Ovary (tissue), 9 donors: ENCODE data around the gene MCF2L. TPM values are rescaled to one million over a fixed set of nuclear protein-coding genes. Genes with fewer than 3 reads are reported as not detected.

ENCODE experiments used
- DNase-seq, 5 donors: peaks; one replicate each; pipeline ENCODE4 v3.0.0-alpha.2; 2019 to 2020
- H3K27ac ChIP-seq, 2 donors: fragments of 200-600 bp; one replicate each; pipeline versions ENCODE4 v1.5.1 to v1.8.0; 2019 to 2022
- H3K27me3 ChIP-seq: fragments of 200-600 bp; one replicate; pipeline ENCODE4 v1.8.0; 2022
- H3K36me3 ChIP-seq: fragments of 200-600 bp; sonication (generic); one replicate; pipeline ENCODE4 v1.5.1; 2019
- H3K4me1 ChIP-seq: one replicate; pipeline ENCODE4 v1.8.1; 2013; ENCODE audit warnings: mild to moderate bottlenecking, moderate library complexity; ENCODE audit not compliant: insufficient read depth
- H3K4me3 ChIP-seq: fragments of 200-600 bp; sonication (generic); one replicate; pipeline ENCODE4 v1.5.1; 2017
- H3K9me3 ChIP-seq, 2 donors: fragments of 200-600 bp in 1 of 2; sonication (generic) in 1 of 2; one replicate each; pipeline versions ENCODE4 v1.5.1 to v1.8.1; 2013 to 2019; ENCODE audit warnings: mild to moderate bottlenecking in 1 of 2, moderate library complexity in 1 of 2
- CTCF ChIP-seq, 3 donors: fragments of 450-650 bp in 2 of 3; fragments of 200-600 bp in 1 of 3; IDR thresholded peaks; one replicate each; pipeline versions ENCODE4 v1.5.1 to v1.8.0; 2016 to 2022; ENCODE audit warnings: antibody characterized with exemption in 3 of 3, mild to moderate bottlenecking in 1 of 3
- EP300 ChIP-seq: sonication (generic); formaldehyde crosslinking; IDR thresholded peaks from one replicate; pipeline ENCODE4 v1.6.1; 2017; ENCODE audit warnings: antibody characterized with exemption
- POLR2A ChIP-seq: fragments of 450-650 bp; IDR thresholded peaks from one replicate; pipeline ENCODE4 v1.6.1; 2017; ENCODE audit warnings: antibody characterized with exemption, mild to moderate bottlenecking, moderate library complexity
- WGBS, 3 donors: extraction: QIAGEN DNeasy Blood & Tissue Kit in 1 of 3; methylation state at CpG; one replicate each; pipeline versions ENCODE4 v1.1.5 to v1.1.7; 2013 to 2017; 5-methylcytosine and 5-hydroxymethylcytosine counted together
- intact Hi-C, 4 donors: fragments of 100-400 bp; cut with DNase I; formaldehyde crosslinking; loops; one replicate each; pipeline versions ENCODE4 v1.11.0 to v1.15.1; 2022 to 2023
- polyA plus RNA-seq, 2 donors: library from polyadenylated mRNA; stranded (reverse); fragments of 200-250 nt in 1 of 2; fragments of 350-450 nt in 1 of 2; fragmentation: Illumina TruSeq in 1 of 2; extraction: RNeasy Lipid Tissue Mini Kit (QIAGEN cat#74804) in 1 of 2; gene quantifications; one replicate each; pipeline ENCODE4 v1.2.3, GENCODE V29; 2013 to 2014
- total RNA-seq, 7 donors: library from RNA; depleted of rRNA in 2 of 7; stranded (reverse); fragments of >200 nt in 2 of 7; fragmentation: NEBNext Ultra II Directional in 3 of 7; extraction: Animal tissue kit (Norgen Biotek cat#: 25700) in 3 of 7; gene quantifications; one replicate each; pipeline versions ENCODE4 v1.1.0 to v1.2.4, GENCODE V29; 2016 to 2023
- donor health status: DM: no; HTN: no; CAD: no; lungs with moderate emphysema.
- donor health status: DM: no; HTN: no; CAD: no.
- donor health status: Bipolar disorder and iron deficiency.
- donor health status: DM: yes; HTN: yes; CAD: no.
- donor health status: DM: no; HTN: no; CAD: no.
- donor health status: DM: yes; HTN: yes; CAD: no.

Gene MCF2L
- total and polyA plus RNA-seq, 9 donors = 5.6 to 22.2 (median 8.7) TPM

DNA sequence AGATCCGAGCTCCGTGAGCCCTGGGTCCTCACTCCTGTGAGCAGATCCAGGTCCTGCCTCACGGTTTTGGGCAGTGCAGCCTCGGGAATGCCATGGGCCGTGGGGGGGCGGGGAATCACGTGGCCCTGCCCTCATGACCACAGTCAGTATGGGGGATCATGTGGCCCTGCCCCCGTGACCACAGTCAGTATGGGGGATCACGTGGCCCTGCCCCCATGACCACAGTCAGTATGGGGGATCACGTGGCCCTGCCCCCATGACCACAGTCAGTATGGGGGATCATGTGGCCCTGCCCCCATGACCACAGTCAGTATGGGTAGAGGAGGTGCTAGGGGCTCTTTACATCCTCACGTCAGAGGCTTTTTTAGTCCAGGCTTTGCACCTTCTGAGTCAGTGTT is 72.3 kb downstream of the MCF2L start:
- Histone ChIP-seq H3K27ac (no peak overlapping the region), H3K27me3 (no peaks in the 10 kb centered on the region), H3K9me3 (no peaks in the 10 kb centered on the region), H3K4me3 (no peak overlapping the region), H3K36me3 (no peaks in the 10 kb centered on the region), H3K4me1 (peaks cover 4% of the 10 kb centered on the region)
- WGBS, 3 donors = 63 to 86% (median 65%) methylated on average over 10 to 11 of the region's 11 CpGs
- intact Hi-C loops = no loop called here
- TF ChIP-seq EP300 (no peak), POLR2A (no peak)
- DNase-seq = no peak

GRCh38 chr13:113041896-113042295 is 72.9 kb downstream of the MCF2L start:
- no peaks in the 10 kb centered on the region for H3K9me3 ChIP-seq
- H3K27ac ChIP-seq = no peak overlapping the region

GRCh38 chr13:113042456-113042855 is 73.4 kb downstream of the MCF2L start:
- intact Hi-C loops = no loop called here
- Histone ChIP-seq H3K36me3 (no peaks in the 10 kb centered on the region), H3K4me3 (no peak overlapping the region), H3K27me3 (no peaks in the 10 kb centered on the region), H3K4me1 (peaks cover 4% of the 10 kb centered on the region), H3K27ac (no peak overlapping the region), H3K9me3 (no peaks in the 10 kb centered on the region)
- WGBS, 3 donors = 84 to 88% (median 87%) methylated on average over 20 of the region's 20 CpGs
- DNase-seq = no peak
- TF ChIP-seq POLR2A = no peak
- no peak for TF ChIP-seq CTCF (IDR thresholded peaks at IDR 0.05)
- no peak for TF ChIP-seq EP300

More at GRCh38 chr13:113041896-113042295, 72.9 kb downstream of the MCF2L start:
- Histone ChIP-seq H3K36me3 (no peaks in the 10 kb centered on the region), H3K4me1 (peaks cover 4% of the 10 kb centered on the region), H3K4me3 (no peak overlapping the region), H3K27me3 (no peaks in the 10 kb centered on the region)
- no peak for DNase-seq
- intact Hi-C loops = no loop called here
- WGBS, 3 donors = 77 to 80% (median 79%) methylated on average over 15 of the region's 15 CpGs
- TF ChIP-seq EP300 (no peak), CTCF (IDR thresholded peaks at IDR 0.05) (no peak), POLR2A (no peak)

DNA sequence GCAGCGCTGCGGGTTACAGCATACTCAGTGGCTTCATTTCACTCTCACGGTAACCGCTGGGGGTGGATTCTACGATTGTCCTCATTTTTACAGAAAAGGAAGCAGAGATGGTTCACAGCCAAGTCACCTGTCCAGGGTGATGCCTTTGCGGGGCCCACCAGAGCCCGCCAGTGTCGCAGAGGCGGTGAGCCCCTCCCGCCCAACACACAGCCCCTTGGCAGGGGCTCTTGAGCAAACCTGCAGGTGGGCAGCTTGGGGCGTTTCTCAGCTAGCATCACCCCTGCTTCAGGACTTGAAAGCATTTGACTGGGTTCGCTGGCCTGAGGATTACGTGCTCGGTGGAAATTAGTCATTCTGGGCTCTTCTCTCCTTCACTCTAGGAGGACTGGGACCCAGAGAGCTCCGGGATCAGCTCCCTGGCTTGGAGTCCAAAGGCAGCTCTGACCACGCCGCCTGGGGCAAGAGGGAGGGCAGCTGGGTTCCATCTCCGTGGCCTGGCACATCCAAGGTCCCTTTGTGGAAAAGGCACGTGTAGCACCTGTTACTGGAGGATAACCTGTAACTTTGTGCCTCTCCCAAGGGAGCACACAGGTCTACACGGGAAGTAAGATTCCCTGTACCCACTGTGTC is 74.1 kb downstream of the MCF2L start:
- Histone ChIP-seq H3K4me1 (peaks cover 4% of the 10 kb centered on the region), H3K4me3 (no peak overlapping the region), H3K27ac (no peak overlapping the region), H3K9me3 (no peaks in the 10 kb centered on the region), H3K36me3 (no peaks in the 10 kb centered on the region), H3K27me3 (no peaks in the 10 kb centered on the region)
- intact Hi-C loops = no loop called here
- no peak for TF ChIP-seq POLR2A
- no peak for TF ChIP-seq EP300
- TF ChIP-seq CTCF (IDR thresholded peaks at IDR 0.05) = no peak
- WGBS, 3 donors = 75 to 82% (median 82%) methylated on average over 19 to 20 of the region's 20 CpGs
- no peak for DNase-seq

DNA sequence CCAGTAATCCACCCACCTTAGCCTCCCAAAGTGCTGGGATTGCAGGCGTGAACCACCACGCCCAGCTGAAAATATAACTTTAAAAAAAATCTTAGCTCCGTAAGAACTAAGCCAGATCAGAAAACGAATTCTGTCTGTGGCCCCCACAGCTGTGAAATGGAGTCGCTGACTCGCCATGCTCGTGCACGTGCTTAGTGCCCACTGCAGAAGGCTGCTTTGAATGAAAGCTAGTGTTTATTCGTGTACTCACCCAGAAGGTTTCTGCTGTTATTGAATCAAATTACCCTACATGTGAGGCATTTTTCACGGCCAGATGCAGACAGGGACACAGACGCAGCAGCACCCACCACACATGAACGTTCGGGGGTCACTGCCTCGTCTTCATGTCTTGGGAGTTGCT is 74.9 kb downstream of the MCF2L start:
- Histone ChIP-seq H3K4me3 (no peak overlapping the region), H3K9me3 (no peaks in the 10 kb centered on the region), H3K27ac (no peak overlapping the region), H3K27me3 (no peaks in the 10 kb centered on the region), H3K4me1 (peaks cover 4% of the 10 kb centered on the region), H3K36me3 (no peaks in the 10 kb centered on the region)
- intact Hi-C loops = no loop called here
- 68 to 77% (median 75%) methylated on average over 14 of the region's 14 CpGs for WGBS, 3 donors
- no peak for DNase-seq
- no peak for TF ChIP-seq CTCF (IDR thresholded peaks at IDR 0.05)
- no peak for TF ChIP-seq EP300
- no peak for TF ChIP-seq POLR2A
